ENCODE measurements around the gene TNFSF11.
"Not testable (repeated sequence)": the region's sequence is repeated elsewhere in the genome, so short reads cannot be mapped to it uniquely, and the experiment has no call there.

The TNFSF11 gene, protein sequence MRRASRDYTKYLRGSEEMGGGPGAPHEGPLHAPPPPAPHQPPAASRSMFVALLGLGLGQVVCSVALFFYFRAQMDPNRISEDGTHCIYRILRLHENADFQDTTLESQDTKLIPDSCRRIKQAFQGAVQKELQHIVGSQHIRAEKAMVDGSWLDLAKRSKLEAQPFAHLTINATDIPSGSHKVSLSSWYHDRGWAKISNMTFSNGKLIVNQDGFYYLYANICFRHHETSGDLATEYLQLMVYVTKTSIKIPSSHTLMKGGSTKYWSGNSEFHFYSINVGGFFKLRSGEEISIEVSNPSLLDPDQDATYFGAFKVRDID

DNA sequence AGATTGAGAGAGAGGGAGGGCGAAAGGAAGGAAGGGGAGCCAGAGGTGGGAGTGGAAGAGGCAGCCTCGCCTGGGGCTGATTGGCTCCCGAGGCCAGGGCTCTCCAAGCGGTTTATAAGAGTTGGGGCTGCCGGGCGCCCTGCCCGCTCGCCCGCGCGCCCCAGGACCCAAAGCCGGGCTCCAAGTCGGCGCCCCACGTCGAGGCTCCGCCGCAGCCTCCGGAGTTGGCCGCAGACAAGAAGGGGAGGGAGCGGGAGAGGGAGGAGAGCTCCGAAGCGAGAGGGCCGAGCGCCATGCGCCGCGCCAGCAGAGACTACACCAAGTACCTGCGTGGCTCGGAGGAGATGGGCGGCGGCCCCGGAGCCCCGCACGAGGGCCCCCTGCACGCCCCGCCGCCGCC is at the start of gene TNFSF11:
Gene TNFSF11, plus strand, starts transcription at position 142 of the 400 bp plus-strand sequence. Its CDS starts 152 bp downstream, at position 294.
- peak; percentile 71 for DNase-seq

DNA sequence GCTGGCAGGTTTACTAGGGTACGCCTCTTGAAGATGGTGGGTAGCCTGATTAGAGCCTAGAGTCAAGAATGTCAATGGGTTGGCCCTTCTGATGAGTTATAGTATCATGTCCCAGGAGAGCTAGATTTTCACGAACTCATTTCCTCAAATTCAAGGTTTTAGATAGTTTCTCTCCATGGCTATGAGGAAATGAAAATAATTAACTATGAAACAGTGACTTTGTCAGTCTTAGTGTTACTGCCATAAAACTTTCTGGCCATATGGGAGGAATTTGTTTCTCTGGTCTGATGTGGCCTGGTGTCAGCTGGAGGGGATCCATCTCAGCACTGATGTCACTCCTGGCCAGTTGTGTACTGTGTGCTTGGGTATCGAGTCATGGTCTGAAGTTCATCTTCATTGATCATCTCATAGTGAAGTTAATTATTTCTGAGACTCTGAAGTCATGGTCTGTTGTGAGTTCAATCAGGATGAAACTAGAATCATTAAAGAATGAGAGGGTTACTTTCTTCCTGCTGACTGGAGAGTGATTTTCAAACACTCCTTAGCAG is 49.4 kb upstream of the TNFSF11 start:
- DNase-seq, result no peak

DNA sequence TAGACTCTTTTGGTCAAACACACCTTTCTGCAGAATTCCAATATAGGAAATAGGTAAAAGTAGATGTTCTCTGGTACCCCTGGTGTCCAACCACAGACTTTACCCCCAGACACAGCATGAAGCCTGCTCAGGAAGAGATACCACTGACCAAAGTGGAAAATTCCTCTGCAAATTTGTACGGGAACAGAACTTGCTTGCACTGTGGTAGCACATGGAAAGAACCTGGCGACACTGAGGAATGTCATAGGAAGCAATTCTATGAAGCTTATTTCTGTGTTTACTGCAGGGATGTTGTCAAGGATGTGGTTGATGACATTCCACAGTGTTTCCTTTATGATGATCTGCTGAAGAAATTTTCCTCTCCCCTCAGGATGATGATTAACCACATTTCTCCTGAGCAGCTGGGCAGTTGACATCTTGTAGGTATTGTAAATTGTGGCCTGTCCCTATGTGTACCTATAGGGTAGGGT is 48.9 kb upstream of the TNFSF11 start:
- no peak for DNase-seq

- DNase-seq, result no peak
Measured at GRCh38 chr13:42526276-42526675, 47.7 kb upstream of the TNFSF11 start.

GRCh38 chr13:42526804-42527203 is 47.1 kb upstream of the TNFSF11 start:
- no peak for DNase-seq

DNA sequence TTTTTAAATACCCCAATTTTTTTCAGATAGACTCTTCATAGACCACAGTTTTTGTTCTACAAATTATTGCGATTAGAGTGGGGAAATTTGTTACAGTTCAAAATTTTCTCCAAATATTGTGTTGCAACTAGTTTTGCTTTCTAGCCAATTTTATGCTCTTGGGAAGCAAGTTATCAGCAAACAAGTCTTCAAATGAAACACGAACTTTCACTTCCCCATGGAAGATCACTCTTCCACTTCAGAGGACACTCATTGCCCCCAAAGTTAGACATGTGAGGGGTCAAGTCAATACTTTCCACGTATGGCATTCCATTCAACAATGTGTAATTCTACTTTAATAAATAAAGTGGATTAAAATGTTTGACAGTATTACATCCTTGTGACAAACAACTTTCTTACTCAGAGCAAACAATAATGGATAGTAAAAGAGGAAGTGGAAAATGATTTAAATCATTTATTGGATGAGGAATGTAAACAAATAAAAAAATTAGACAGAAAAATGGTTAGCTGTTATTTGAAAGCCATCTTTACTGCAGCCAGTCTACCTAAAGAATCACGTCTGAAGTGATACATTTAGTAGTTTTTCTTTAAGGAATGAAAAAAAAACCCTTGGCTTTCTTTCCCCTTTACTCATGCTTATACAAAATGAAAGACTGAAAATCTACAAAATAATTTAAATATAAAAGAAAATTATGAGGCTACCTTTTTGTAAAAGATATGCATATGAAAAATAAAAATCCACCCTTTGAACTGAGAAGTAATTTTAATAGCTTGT is 41.2 kb upstream of the TNFSF11 start:
- DNase-seq, result no peak

- no peak for DNase-seq
Measured at GRCh38 chr13:42533336-42533591, 40.7 kb upstream of the TNFSF11 start.

DNA sequence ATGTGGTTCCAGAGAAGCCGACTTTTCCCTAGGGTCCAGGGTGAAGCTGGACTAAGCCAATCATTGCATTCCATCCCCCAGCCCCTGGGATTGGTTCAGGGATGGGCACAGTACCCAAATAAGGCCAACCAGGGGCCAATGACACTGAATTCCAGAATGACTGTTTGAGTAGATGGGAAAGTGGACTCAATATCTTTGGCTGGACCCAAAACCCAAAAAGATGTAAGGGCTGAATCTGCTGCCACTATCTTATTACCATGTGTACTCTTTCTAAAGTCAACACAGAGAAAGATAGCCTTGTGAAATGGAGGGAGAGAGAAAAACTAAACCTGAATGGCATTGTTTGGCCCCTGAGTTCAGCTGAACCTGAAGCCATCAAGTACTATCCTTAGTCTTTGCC is 39.2 kb upstream of the TNFSF11 start:
- DNase-seq, result no peak

DNA sequence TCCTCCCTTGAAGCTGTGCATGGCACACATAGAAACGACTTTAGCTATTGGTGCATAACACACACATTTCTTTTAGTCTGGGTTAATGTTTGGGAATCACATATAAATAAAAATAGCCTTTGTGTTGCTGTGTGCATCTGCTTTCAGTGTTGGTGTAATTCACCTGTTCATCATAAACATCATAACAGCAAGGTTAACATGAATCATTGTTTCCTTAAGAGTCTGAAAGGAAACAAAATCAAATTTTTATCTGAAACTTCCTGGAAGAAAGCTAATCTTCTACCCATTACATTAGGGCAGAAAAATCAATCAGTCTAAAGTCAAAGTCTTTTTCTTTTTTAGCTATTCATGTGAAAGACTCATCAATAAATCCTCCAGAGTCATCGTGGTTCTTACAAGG is 35.0 kb upstream of the TNFSF11 start:
- DNase-seq, result no peak

DNA sequence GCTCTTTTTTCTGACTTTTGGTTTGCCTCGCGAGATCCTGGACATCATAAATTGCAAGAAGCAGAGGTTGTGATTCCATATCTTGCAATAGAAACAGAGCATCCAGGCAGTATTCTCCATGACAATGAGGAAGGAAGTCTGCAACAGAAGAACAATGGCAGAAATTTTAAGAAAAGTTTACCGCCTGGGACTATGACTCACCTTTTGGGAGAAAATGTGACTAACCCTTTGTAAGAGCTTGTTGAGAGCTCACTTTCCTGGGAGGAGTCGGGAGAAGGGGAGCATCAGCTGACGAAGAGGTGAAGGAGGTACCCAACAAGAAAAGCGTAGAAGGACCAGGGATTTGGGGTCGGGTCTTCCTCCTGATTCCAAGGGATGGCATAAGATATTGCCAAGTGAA is 34.3 kb upstream of the TNFSF11 start:
- no peak for DNase-seq

DNA sequence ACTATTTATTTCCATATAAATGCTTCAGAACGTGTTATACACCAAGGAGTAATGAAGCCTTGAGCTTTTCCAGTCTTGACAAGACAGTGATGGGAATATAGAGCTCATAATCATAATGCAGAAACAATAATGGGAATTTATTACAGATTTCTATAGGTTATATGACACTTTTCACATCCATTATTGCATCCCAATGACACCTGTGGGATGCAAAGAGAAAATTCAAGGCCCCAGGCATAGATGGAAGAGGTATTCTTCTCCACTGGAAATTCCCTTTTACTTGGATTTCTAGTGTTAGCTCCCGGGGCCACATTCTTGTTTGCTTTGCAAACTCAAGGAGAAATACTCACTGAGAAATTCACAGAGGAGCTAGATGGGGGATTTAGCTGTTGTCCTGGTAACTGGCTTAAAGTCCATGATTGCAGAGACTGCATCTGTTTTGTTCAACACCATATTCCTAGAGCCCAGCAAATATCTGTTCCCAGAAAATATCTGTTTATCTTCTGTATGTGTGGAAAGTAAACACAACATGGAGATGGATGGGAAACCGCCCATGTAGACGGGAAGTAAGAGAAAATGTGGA is 30.6 kb upstream of the TNFSF11 start:
- no peak for DNase-seq

DNA sequence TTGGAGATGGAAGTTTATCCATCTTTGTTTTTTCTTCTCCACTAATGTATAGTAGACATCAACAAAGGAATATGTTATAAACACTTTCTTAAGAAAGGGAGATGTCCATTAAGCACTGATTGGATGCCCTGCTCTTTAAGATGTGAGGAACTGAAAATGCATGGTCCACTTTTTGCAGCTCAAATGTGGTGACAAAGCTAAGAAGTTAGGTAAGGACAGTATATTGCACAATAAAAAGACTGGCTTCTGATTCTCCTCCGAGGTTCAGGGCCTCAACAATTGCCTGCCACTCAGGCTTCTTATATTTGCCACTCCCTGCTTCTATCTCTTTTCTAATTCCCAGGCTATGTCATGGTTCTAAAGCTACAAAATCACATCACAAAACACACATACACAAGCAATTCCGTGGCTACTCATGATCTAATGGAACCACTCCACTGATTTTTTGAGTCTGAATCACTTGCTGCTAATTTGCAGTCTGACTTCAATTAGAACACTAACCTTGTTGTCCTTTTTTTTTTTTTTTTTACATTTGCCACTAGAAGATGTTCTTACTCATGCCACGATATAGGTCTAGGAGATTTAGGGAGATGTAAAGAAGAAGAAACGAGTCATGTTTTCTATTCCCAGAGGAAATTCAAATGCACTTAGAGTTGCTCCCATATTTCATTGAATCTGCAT is 29.6 kb upstream of the TNFSF11 start:
- DNase-seq, result no peak

- no peak for DNase-seq
Measured at GRCh38 chr13:42545842-42546241, 28.1 kb upstream of the TNFSF11 start.

- no peak for DNase-seq
Measured at GRCh38 chr13:42547612-42548011, 26.3 kb upstream of the TNFSF11 start.

DNA sequence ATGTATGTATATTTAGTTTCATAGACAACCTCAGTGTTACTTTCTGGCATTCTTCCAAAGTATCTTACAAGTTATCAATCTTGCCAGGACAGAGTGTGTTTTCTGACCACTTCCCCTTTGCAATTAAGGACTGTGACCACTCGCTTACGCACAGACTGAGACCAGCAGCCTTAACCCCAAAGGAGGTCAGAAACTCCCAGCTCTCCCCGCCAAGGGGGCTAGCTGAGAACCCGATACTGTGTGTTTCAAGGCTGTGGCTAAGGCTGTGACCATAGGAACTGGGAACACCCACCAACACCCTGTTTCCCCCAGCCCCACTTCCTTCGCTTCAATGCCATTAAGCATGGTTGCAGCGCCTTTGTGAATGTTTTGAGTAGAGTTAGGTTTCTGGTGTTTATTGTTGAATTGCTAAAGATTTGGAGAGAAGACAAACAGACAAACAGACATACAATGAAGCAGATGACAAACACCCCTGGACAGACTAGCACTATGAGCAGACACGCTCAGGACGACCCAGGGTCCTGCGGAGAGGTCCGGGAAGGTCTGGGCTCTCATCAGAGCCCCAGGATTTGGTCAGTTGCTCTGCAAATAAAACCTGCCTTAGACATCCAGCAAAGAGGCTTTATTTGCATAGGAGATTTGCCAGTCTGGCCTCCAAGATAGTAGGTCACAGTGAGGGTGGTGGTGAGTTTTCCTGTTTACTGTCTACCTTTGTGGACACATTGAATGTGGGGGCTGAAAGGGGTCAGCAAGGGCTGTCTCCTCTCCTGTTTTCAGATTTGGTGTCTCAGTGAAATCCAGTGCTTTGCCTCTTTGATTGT is 25.0 kb upstream of the TNFSF11 start:
- no peak for DNase-seq

GRCh38 chr13:42549552-42549936 is 24.4 kb upstream of the TNFSF11 start:
- DNase-seq, result no peak

DNA sequence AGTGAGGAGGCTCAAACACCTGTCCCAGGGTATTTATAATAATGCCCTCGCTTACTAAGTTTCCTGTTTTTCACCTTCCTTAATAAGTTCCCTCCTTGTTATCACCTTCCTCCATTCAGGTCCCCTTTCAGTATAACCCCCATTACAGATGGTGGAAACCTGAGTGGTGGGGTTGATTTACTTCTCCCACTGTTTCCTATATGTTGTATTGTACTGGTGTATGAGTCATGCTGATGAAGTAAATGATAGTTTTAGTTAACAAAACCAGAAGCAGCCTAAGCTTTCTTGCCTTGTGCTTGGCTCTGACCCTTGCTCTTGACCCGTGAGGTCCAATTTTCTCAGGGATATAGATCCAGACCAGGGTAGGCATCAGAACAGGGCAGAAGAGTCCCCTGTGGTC is 22.3 kb upstream of the TNFSF11 start:
- DNase-seq, result no peak

- DNase-seq, result no peak
Measured at GRCh38 chr13:42553098-42554046, 20.6 kb upstream of the TNFSF11 start.

GRCh38 chr13:42559057-42559456 is 14.9 kb upstream of the TNFSF11 start:
- no peak for DNase-seq

GRCh38 chr13:42559573-42560218 is 14.3 kb upstream of the TNFSF11 start:
- not testable (repeated sequence) for DNase-seq

GRCh38 chr13:42560320-42560719 is 13.6 kb upstream of the TNFSF11 start:
- DNase-seq, result not testable (repeated sequence)

Measured in activated effector memory CD4-positive, alpha-beta T cell treated with anti-CD3 and anti-CD28 coated beads, Interleukin-2, amount 50 U/mL, for 16 hours (primary cell).